ENCODE results near the gene SHC3. TPM values are rescaled to one million over a fixed set of nuclear protein-coding genes. Genes with fewer than 3 reads are reported as not detected.

The SHC3 gene
- total and polyA plus RNA-seq, 2 experiments from 2014 or later, result 1.3 to 2.9 TPM

- TF ChIP-seq, protein P1, sequence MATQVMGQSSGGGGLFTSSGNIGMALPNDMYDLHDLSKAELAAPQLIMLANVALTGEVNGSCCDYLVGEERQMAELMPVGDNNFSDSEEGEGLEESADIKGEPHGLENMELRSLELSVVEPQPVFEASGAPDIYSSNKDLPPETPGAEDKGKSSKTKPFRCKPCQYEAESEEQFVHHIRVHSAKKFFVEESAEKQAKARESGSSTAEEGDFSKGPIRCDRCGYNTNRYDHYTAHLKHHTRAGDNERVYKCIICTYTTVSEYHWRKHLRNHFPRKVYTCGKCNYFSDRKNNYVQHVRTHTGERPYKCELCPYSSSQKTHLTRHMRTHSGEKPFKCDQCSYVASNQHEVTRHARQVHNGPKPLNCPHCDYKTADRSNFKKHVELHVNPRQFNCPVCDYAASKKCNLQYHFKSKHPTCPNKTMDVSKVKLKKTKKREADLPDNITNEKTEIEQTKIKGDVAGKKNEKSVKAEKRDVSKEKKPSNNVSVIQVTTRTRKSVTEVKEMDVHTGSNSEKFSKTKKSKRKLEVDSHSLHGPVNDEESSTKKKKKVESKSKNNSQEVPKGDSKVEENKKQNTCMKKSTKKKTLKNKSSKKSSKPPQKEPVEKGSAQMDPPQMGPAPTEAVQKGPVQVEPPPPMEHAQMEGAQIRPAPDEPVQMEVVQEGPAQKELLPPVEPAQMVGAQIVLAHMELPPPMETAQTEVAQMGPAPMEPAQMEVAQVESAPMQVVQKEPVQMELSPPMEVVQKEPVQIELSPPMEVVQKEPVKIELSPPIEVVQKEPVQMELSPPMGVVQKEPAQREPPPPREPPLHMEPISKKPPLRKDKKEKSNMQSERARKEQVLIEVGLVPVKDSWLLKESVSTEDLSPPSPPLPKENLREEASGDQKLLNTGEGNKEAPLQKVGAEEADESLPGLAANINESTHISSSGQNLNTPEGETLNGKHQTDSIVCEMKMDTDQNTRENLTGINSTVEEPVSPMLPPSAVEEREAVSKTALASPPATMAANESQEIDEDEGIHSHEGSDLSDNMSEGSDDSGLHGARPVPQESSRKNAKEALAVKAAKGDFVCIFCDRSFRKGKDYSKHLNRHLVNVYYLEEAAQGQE (IDR thresholded peaks at IDR 0.05; ENCODE audit: unreplicated experiment), result no peak
- TF ChIP-seq POLR2AphosphoS5 (IDR thresholded peaks at IDR 0.05; ENCODE audit: low read depth) (no peak), JUNB (IDR thresholded peaks at IDR 0.05; ENCODE audit: unreplicated experiment) (no peak)
Measured at GRCh38 chr9:88975966-88976889, 202.4 kb downstream of the SHC3 start (continued).

DNA sequence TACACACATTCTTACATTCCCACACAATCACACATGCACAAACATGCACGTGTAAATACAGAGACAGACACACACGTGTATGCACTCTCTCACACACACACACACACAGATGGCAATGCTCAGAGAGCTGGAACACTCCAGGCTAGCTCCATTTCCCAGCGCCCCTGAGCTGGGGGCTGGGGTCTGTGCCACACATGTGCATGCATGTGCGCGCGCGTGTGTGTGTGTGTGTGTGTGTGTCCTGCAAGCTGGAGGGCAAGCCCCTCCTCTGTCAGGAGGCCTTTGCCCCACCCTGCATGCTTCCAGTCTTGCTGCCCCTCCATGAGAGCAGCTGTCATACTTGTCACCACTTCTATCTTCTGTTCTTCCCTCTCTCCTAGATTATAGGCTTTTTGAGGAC is 204.0 kb downstream of the SHC3 start:
- Mint-ChIP-seq H3K4me1 (peaks cover 3% of the 10 kb centered on the region), H3K36me3 (ENCODE audit: low read depth) (peaks cover 1% of the 10 kb centered on the region; the same call in 1 of the 3 replicates), H3K27ac (no peak overlapping the region), H3K27me3 (ENCODE audit: insufficient read depth, low read depth, poor library complexity) (peaks cover 3% of the 10 kb centered on the region), H3K4me3 (no peak overlapping the region), H3K9me3 (peaks cover 7% of the 10 kb centered on the region)
- no peaks in the 10 kb centered on the region for H3F3A ChIP-seq (replicated peaks; ENCODE audit: low read depth)
- DNase-seq (ENCODE audit: low spot score), result no peak
- no peak overlapping the region for H3K4me2 ChIP-seq
- peaks cover 8% of the 10 kb centered on the region; the same call in 1 of the 2 replicates for H3K9me2 ChIP-seq (ENCODE audit: insufficient read depth)
- no peaks in the 10 kb centered on the region for H3K27me3 ChIP-seq (ENCODE audit: insufficient read depth)
- no peaks in the 10 kb centered on the region for H3K4me1 ChIP-seq (ENCODE audit: insufficient read depth)
- H2AFZ ChIP-seq, result no peak overlapping the region
- H3K36me3 ChIP-seq (ENCODE audit: insufficient read depth), result no peaks in the 10 kb centered on the region
- no peaks in the 10 kb centered on the region for H4K20me1 ChIP-seq (replicated peaks; ENCODE audit: insufficient read depth)
- H3K27ac ChIP-seq (ENCODE audit: low read depth), result no peak overlapping the region
- no peaks in the 10 kb centered on the region for H3K79me2 ChIP-seq (replicated peaks; ENCODE audit: insufficient read depth)
- no peak for ATAC-seq
- no peak overlapping the region for H3K4me3 ChIP-seq
- TF ChIP-seq ZNF114 (CRISPR knock-in tag; IDR thresholded peaks at IDR 0.05), result no peak
- TF ChIP-seq EZH2phosphoT487 (IDR thresholded peaks at IDR 0.05; ENCODE audit: unreplicated experiment), result no peak
- TF ChIP-seq, protein P1 (IDR thresholded peaks at IDR 0.05; ENCODE audit: unreplicated experiment), result no peak
- TF ChIP-seq, protein P2, sequence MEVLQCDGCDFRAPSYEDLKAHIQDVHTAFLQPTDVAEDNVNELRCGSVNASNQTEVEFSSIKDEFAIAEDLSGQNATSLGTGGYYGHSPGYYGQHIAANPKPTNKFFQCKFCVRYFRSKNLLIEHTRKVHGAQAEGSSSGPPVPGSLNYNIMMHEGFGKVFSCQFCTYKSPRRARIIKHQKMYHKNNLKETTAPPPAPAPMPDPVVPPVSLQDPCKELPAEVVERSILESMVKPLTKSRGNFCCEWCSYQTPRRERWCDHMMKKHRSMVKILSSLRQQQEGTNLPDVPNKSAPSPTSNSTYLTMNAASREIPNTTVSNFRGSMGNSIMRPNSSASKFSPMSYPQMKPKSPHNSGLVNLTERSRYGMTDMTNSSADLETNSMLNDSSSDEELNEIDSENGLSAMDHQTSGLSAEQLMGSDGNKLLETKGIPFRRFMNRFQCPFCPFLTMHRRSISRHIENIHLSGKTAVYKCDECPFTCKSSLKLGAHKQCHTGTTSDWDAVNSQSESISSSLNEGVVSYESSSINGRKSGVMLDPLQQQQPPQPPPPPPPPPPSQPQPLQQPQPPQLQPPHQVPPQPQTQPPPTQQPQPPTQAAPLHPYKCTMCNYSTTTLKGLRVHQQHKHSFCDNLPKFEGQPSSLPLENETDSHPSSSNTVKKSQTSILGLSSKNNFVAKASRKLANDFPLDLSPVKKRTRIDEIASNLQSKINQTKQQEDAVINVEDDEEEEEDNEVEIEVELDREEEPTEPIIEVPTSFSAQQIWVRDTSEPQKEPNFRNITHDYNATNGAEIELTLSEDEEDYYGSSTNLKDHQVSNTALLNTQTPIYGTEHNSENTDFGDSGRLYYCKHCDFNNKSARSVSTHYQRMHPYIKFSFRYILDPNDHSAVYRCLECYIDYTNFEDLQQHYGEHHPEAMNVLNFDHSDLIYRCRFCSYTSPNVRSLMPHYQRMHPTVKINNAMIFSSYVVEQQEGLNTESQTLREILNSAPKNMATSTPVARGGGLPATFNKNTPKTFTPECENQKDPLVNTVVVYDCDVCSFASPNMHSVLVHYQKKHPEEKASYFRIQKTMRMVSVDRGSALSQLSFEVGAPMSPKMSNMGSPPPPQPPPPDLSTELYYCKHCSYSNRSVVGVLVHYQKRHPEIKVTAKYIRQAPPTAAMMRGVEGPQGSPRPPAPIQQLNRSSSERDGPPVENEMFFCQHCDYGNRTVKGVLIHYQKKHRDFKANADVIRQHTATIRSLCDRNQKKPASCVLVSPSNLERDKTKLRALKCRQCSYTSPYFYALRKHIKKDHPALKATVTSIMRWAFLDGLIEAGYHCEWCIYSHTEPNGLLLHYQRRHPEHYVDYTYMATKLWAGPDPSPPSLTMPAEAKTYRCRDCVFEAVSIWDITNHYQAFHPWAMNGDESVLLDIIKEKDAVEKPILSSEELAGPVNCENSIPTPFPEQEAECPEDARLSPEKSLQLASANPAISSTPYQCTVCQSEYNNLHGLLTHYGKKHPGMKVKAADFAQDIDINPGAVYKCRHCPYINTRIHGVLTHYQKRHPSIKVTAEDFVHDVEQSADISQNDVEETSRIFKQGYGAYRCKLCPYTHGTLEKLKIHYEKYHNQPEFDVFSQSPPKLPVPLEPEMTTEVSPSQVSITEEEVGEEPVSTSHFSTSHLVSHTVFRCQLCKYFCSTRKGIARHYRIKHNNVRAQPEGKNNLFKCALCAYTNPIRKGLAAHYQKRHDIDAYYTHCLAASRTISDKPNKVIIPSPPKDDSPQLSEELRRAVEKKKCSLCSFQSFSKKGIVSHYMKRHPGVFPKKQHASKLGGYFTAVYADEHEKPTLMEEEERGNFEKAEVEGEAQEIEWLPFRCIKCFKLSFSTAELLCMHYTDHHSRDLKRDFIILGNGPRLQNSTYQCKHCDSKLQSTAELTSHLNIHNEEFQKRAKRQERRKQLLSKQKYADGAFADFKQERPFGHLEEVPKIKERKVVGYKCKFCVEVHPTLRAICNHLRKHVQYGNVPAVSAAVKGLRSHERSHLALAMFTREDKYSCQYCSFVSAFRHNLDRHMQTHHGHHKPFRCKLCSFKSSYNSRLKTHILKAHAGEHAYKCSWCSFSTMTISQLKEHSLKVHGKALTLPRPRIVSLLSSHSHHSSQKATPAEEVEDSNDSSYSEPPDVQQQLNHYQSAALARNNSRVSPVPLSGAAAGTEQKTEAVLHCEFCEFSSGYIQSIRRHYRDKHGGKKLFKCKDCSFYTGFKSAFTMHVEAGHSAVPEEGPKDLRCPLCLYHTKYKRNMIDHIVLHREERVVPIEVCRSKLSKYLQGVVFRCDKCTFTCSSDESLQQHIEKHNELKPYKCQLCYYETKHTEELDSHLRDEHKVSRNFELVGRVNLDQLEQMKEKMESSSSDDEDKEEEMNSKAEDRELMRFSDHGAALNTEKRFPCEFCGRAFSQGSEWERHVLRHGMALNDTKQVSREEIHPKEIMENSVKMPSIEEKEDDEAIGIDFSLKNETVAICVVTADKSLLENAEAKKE (CRISPR knock-in tag; IDR thresholded peaks at IDR 0.05), result no peak
- no peak for TF ChIP-seq ZNF331 (CRISPR knock-in tag; IDR thresholded peaks at IDR 0.05; ENCODE audit: low read depth)
- no peak for TF ChIP-seq STAT1 (IDR thresholded peaks at IDR 0.05; ENCODE audit: unreplicated experiment)
- TF ChIP-seq NANOG (IDR thresholded peaks at IDR 0.05; ENCODE audit: borderline replicate concordance), result no peak
- TF ChIP-seq CREB1 (CRISPR knock-in tag; IDR thresholded peaks at IDR 0.05; ENCODE audit: low read depth), result no peak

All from GM23338 (cell line).